ENCODE data around the gene HSFX1.
"Not testable (repeated sequence)": the region's sequence is repeated elsewhere in the genome, so short reads cannot be mapped to it uniquely, and the experiment has no call there.

Gene HSFX1, protein sequence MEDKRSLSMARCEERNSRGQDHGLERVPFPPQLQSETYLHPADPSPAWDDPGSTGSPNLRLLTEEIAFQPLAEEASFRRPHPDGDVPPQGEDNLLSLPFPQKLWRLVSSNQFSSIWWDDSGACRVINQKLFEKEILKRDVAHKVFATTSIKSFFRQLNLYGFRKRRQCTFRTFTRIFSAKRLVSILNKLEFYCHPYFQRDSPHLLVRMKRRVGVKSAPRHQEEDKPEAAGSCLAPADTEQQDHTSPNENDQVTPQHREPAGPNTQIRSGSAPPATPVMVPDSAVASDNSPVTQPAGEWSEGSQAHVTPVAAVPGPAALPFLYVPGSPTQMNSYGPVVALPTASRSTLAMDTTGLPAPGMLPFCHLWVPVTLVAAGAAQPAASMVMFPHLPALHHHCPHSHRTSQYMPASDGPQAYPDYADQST

DNA sequence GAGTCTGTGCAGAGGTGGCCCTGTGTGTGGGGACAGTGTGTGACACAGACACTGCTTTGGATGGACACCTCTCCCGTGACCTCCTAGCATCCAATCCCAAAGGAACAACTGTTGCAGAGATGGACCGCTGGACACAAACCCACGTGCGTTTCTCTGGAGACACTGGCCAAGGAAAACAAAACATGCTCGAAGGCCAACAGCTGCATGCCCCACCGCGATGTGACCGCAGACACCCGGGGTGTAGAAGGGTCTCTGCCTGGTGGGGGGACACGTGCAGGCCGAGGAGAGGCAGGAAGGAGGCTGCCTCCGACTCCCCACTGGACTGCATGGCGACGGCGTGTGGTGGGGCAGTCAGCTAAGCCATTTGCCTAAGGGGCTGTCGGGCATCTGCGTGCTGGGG, at the start of gene HSFX1:
Gene HSFX1 (plus strand): TSS at position 301 of the 400 bp plus-strand sequence. CDS start 614 bp downstream, outside the sequence.
- DNase-seq (ENCODE audit: low spot score): not testable (repeated sequence)

GRCh38 chrX:149727308-149727707, 46.6 kb upstream of the HSFX1 start:
- not testable (repeated sequence) for DNase-seq (ENCODE audit: low spot score)

- DNase-seq (ENCODE audit: low spot score): not testable (repeated sequence)
Measured at GRCh38 chrX:149742269-149742668, 31.6 kb upstream of the HSFX1 start.

DNA sequence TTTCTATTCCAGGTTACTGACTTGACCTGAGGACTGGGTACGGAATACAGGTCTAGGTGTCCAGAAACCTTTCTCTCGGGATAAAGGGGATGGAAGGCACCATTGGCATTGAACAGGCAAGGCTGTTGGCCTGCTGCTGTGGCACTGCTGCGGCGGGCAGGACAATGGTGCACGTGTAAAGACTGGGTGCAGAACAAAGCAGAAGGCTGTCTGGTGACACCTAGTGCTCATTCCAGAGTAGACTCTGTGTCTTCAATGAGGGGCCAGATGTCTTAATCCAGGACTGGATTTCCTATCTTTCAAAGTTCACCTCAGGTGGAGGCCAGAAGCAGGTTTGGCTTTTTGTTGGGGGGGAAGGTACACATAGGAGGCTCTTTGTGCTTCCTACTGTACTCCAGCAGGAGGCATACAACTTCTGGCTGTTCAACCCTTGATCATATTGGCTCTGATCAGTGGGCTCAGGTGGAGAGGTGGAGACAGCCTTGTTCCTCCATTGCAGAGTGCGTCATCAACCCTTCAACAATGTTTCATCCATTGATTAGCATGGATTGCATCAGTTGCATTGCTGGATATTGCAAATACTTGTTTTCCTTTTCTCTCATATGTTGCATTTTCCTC, 27.4 kb upstream of the HSFX1 start:
- not testable (repeated sequence) for DNase-seq (ENCODE audit: low spot score)

GRCh38 chrX:149757206-149758067, 16.4 kb upstream of the HSFX1 start:
- DNase-seq (ENCODE audit: low spot score): no peak

- DNase-seq (ENCODE audit: low spot score): no peak
Measured at GRCh38 chrX:149758068-149758714, 15.7 kb upstream of the HSFX1 start.

GRCh38 chrX:149758715-149759078, 15.2 kb upstream of the HSFX1 start:
- not testable (repeated sequence) for DNase-seq (ENCODE audit: low spot score)

DNA sequence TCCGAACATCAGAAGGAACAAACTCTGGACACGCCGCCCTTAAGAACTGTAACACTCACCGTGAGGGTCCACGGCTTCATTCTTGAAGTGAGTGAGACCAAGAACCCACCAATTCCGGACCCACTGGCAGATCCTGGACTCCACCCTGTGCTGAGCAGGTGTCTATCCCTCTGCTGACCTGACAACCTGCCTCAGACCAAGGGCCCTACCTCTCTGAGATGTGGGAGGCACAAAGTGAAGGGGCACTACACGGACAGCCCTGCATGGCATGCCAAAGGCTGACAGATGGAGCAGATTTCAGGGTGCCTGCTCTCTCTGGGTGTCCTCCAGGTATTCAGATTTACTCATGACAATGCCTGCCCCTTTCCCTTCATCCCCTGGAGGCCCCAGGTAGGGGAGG, 14.0 kb upstream of the HSFX1 start:
- DNase-seq (ENCODE audit: low spot score): no peak

DNA sequence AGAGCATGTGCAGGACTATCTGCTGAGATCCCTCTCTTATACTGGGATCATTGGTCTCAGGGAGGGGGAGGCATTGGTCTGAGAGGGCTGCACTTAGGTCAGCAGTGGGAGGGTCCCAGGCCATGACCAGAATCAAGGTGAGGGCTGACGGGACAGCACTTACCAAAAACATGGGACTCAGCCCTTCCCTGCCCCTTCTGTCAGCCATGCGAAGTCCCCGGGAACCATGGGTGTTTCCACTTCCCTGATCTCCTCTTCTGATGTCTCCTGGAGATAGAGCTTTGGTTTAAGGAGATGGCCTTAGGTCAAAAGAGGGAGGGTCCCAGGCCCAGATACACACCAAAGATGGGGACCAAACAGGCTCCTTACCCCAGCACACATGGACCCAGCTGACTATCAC, 12.9 kb upstream of the HSFX1 start:
- DNase-seq (ENCODE audit: low spot score): no peak

DNA sequence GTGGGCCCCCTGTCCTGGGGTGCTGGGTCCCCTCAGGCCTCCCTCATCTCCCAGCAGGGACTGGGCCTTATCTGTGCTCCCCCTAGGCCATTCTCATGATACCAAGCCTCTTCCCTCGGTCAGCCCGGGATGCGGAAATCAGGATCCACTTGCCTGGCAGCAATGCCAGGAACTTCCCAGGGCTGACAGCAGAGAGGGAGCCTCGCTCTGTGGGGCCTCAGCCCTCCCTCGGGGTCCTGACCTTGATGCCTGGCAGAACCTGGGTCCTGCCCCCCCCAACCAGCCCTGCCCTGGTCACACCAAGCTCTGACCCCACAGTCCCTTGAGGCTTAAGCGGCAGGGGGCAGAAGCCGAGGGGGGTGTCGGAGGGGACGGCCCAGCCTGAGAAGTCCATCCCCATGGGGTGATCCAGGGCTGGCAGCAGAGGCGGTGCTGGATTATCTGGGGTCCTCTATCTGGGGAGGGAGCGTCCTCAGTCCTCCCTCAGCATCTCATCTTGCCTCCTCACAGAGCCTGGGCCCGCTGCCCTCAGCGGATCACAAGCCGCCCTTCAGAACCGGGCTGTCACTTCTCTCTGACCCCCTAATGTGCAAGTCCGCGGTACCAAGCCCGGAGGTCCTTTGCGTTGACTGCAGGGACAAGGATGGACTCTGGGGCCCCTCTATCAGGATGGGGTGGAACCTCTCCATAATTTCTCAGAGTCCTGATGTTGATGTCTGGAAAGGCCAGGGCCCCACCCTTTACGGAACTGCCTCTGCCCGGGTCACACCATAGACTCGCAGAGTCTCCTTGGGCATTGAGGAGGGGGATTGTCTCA, 11.8 kb upstream of the HSFX1 start:
- DNase-seq (ENCODE audit: low spot score): not testable (repeated sequence)

DNA sequence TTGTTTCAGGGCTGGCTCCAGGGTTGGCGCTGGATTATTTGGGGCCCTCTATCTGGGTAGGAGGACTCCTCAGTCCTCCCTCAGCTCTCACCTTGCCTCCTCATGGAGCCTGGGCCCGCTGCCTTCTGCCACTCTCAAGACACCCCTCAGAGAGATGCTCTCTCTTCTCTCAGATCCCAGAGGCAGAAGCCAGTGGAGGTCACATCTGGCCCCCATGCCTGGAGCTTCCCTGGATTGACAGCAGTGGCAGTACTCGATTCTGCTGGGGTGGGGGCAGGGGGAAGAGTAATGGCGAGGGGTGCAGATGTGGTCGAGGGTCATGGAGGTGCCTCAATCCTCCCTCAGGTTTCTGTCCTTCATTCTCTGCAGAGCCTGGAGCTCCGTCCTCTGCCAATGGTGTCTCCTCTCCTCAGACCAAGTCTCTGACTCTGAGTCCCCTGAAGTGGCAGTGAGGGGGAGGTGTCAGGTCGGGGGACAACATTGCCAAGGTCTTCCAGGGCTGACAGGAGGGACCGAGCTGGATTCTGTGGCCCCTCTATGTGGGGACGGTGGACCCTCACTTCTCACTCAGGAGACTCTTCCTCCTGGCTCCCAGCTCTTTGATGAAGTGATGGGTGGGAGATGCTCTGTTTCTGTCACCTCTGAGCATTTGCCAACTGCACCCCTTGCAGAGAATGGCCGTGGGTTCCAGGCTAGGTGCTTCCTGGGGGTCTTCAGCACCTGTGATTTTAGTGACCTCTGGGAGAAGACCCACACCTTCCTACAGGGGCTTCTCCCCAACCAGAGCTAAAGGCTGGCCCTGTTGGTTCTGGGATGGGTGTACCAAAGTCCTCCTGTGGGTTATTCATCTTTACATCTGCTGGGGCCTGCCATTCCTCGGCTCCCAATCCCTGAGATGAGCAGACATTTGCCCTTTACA, 10.9 kb upstream of the HSFX1 start:
- DNase-seq (ENCODE audit: low spot score): no peak

GRCh38 chrX:149770344-149770743, 3.5 kb upstream of the HSFX1 start:
- not testable (repeated sequence) for DNase-seq (ENCODE audit: low spot score)

DNA sequence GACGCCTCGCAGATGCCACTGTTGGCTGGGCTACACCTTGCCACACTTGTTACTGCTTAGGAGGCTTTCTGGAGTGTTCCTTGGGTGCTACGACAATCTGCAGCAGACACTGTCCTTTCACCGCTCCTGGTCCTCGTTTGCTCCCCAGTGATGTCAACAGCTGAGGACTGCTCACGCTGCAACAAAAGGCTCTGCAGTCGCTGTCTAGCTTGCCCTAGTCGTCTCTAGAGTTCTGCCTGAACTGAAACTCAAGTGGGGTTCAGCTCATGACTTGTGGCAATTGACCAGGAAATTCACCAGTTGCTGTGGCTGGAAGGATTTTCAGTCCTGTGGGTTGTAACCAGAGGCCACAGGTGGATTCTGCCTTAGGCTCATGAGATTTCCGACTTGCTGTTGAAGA, 842 bp upstream of the HSFX1 start:
- not testable (repeated sequence) for DNase-seq (ENCODE audit: low spot score)

DNA sequence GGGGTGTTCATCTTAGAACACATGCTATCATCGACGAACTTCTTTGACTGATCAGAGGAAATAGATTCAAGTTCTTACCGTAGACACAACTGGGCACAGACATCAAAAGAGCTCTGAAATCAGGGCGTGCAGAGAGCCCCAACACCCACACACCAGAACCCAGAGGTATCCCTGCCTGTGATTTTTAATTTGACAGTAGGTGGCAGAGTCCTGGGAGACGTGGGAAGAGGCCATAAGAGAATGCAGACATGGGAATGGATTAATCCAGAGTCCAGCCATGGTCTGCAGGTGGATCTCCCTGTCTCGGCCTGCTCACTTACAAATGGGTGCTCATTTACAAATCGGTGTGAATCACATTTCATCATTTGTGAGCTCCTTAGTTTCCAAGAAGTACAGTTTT, 4.1 kb downstream of the HSFX1 start:
- DNase-seq (ENCODE audit: low spot score): not testable (repeated sequence)

- DNase-seq (ENCODE audit: low spot score): not testable (repeated sequence)
Measured at GRCh38 chrX:149781727-149782126, 7.9 kb downstream of the HSFX1 start, which contains the start of gene MAGEA9. Gene MAGEA9, plus strand, starts transcription at chrX:149781930. Its CDS starts 4,281 bp downstream, at chrX:149786211.

GRCh38 chrX:149795531-149795930, 21.7 kb downstream of the HSFX1 start:
- DNase-seq (ENCODE audit: low spot score): not testable (repeated sequence)

DNA sequence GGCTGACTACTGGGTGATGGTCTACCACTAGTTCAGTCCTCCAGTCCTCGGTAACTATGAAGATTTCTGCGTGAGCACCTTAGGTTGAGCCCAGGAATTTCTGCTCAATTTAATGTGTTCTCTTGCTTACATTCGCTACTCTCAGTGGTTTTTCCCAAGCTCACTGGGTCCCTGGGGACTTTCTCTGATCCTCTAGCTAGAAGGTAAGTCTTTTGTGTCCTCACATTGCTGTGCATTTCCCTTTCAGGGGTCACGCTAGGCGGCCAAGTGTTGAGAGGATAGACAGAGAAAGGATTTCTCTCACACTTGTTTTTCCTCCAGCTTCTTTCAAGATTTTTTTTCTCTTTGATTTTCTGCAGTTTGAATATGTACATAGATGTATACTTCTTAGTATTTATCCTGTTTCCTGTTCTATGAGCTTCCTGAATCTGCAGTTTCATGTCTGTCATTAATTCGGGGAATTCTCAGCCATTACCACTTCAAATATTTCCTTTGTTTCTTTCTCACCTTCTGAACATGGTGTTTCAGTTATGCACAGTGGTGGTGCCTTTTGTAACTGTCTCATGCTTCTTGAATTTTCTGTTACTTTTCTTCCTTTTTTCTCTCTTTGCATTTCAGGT, 25.3 kb downstream of the HSFX1 start:
- DNase-seq (ENCODE audit: low spot score): no peak

DNA sequence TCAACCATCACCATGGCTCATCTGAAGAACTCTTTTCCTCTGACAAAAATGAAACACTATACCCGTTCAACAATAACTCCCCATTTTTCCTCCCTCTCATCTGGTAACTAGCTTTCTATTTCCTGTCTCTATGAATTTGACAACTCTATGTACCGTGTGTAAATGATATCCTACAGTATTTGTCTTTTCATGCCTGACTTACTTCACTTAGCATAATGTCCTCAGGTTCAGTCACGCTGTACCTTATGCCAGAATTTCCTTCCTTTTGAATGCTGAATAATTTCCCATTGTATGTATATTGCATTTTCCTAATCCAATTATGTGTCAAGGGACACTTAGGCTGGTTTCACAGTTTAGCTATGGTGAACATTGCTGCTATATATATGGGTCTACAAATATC, 26.1 kb downstream of the HSFX1 start:
- DNase-seq (ENCODE audit: low spot score): no peak

DNA sequence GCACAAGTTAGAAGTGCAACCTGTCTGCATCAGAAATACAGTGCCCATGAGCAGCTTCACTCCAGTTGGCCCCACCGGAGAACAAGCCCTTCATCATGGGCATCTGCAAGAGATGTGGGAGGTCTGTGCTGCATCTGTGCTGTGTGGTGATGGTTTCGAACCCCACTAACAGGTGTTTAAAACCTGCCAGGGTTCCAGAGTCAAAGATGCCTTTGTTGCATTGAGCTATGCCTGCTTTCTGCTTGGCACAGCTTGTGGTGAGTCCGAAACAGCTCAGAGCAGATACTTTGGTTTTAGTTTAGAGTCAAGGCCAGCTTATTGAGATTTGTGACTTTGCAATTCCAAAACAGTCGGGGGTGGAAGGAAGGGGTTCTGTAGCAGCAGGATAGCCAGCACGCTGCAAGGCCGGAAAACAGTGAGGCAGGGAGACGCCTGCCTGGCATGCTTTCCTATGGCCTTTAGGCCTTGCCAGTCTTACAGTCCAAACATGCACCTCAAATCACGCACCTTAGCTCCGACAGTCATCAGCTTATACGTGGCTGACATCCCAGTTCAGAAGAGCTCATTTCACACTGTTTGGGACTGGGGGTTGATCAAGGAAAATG, 29.7 kb downstream of the HSFX1 start:
- no peak for DNase-seq (ENCODE audit: low spot score)

Measured in germinal center (tissue), 1 donor.